Stimulated activated CD8-positive, alpha-beta memory T cell treated with anti-CD3 and anti-CD28 coated beads, Interleukin-4, amount 100 ng/mL, for 1 hour (primary cell): ENCODE results near the gene NKX2-3.

Experiments
- DNase-seq, 2 donors: peaks; one replicate each; pipeline ENCODE4 v3.0.0-alpha.2; 2020; ENCODE audit warnings: low read depth in 2 of 2, low spot score in 1 of 2

Gene NKX2-3

DNA sequence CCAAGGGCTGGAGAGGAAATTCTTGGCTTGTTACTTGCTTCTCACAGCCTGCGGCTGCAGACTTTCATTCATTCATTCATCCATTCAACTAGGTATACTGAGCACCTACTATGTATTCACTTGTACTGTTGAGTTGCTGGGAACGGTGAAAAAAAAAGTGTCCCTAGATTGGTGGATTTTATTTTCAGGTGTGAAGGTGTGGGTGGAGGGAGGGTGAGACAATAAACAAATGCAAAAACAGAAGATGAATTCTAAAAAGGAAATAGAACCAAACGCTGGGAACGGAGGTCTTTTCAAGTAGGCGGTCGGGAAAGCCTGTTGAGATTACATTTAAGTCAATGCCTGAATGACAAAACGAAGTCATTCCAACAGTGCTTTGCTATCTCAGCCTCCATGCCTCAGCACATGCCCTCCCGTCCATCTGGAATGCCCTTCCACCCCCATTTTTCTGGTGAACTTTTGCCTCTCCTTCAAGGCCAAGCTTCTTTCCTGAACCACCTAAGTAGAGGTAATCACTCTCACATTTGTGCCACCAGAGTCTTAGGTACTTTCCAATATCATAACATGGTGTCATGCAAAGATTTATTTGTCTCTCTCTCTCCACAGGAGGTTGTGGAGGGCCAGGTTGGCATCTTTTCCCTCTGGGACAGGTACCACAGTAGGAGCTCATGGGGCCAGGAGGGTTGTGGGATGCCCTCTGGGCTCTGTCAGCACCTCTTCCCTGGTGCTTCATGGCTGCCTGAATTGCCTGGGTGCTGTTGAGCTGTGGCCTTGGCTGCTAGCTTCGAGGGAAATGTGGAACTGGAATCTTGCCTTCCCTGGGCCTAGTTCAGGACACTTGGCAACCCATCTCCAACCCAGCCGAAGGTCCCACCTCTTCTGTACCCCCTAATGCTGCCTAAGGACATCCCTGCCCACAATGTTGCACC, 5.5 kb downstream of the NKX2-3 start:
- no peak for DNase-seq

DNA sequence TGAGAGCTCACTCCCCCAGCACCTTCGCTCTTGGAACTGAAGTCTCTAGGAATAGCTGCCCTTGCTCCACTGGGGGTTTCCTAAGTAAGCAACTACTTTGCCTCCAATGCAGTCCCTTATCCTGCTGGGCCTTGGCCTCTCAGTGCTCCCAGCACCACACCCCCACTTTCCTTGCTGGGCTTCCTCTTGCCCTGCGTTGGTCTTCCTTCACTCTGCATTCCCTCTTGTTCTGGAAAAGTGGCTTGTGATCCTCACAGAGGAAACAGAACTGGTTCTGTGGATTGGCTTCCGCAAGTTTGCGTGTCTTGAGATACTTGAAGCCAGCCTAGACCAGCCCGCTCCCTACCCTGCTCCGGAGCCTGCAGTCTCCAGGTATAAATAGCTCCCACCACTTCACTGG, 6.4 kb downstream of the NKX2-3 start:
- no peak for DNase-seq

DNA sequence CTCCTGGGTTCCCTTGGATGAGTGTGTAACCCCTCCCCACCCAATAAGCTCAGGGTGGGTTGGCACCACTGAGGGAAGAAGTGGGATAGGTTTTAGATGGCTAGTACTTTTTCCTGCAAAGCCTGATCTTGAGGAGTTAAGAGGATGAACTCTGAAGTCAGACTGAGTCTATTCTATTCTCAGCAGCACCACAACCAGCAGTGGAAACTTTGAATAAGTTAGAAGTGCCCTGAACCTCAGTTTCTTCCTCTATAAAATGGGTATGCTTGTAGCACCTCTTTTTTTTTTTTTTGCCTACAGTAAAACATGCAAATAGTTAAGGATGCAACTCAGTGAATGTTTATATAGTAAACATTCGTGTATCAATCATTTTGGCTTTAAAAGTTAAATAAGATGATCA, 7.1 kb downstream of the NKX2-3 start:
- DNase-seq = no peak

DNA sequence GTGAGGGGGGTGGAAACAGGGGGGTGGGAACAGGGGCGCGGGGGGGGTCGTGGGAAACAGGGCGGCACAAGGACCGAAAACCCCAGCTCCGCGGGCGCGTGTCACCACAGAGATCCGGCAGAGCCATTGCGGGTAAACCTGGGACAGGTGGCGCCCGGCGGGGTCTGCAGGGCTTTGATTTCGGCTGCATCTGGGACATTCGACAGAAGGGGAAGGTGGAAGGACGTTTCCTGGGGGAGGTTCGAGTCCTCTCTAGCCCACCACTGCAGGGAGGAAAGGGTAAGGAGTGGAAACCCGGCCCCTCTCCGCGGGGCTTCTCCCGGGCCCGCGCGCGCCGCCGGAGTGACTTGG, 7.5 kb downstream of the NKX2-3 start:
- DNase-seq = no peak

DNA sequence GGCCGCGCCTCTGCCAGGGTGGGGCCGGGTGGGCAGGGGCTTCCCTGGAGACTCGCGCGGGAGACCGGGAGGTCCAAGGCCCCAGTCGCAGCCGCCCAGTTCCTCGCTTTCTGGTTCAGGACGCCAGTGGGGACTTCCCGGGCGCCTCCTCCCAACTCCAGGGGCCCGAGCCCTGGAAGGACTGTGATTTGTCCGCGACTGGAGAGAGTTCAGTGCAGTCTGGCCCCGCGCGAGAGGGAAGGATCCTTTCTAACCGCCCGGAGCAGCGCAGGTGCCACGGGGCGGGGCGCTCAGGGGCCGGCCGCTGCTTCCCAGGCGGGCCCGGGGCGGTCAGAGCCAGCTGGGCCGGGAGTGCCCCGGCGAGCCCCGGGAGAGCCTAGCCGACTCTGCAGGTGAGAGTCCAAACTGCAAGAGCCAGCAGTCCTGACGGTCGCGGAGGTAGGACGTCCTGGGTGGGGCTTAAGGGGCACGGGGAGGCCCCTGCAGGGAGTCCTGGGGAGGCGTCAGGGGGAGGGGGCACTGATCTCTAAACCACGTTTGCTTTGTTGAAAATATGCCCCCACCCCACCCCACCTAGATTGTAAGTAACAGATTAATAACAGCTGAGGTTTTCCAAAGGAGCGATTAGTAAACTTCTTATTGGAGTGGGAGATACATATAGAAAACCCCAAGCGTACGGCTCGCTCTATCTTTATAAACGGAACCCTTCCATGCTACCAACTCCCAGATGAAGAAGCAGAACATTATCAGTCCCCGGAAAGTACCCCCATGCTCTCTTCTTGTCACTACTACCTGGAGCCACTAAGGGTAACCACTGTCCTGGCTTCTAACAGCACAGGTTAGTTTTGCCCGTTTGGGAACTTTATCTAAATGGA, 8.2 kb downstream of the NKX2-3 start:
- no peak for DNase-seq

DNA sequence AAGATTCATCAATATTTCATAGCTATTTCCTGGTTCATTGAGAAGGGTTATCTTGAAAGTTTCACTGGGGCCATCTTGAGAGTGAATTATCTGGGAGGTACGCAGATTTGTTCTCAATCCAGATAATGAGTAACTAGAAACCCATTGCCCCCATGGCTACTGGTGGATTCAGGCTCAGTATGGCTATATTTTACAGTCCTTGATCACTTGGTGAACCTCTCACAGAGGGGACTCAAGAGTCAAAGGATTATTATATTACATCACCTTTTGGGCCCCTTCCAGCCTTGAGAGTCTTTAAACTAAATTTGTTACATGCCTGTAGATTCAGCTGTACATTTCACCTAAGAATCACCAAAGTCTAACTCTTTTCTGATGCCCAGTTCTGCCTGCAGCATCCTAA, 11.6 kb downstream of the NKX2-3 start:
- DNase-seq = no peak

DNA sequence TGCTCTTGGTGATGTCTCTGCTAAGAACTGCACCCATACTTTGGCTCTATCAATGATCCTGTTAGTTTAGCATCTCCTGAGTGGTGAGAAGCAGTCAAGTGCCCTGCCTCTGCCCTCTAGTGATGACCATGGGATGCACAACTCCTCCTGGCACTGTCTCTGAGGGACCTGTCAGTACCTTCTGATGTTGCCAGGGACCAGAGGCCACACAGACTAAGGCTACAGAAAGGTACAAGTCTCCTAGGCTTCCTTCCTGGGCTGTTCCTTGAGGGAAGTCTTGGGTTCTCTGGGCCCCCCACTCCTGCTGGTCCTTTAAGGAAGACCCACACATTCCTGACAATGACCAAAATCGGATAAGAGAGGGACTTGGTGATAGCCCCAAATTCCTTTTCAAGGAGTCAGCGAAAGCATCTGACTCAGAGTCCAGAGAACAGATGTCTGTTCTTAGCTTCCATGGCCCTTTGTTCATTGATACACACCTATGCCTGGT, 15.3 kb downstream of the NKX2-3 start:
- DNase-seq = no peak

DNA sequence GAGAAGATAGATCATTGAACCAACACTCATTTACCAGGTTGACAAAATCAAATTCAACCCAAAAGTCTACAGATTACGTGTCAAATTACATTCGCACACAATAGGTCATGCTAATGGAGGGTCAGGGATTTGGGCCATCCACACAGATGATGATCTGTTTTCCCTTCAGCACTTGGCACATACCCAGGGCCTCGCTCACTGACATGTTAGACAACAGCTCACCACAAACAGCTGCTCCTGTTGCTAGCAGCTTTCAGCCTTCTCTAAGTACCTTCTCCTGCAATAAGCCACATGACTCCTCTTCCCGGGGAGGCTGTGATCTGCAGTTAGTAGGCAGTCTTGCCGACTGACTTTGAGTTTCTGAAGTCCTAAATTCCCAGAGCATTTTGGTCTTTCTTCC, 18.4 kb downstream of the NKX2-3 start:
- no peak for DNase-seq

DNA sequence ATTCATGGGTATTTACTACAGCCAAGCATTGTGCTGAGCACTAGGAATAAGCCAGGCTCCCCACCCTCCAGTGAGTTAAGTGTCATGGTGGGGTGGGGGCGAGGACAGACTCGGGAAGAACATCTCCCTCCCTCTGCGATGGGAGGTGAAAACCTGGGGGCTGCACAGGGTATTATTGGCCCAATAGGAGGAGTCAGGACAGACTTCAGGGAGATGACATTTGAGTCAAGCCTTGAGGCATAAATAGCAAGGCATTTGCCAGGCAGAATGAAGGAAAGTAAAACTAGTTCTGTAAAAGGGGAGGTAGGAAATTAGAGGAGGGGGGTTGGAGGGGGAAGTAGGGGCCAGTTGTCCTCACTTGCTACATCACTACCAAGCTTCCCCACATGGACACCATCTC, 18.9 kb downstream of the NKX2-3 start:
- no peak for DNase-seq

DNA sequence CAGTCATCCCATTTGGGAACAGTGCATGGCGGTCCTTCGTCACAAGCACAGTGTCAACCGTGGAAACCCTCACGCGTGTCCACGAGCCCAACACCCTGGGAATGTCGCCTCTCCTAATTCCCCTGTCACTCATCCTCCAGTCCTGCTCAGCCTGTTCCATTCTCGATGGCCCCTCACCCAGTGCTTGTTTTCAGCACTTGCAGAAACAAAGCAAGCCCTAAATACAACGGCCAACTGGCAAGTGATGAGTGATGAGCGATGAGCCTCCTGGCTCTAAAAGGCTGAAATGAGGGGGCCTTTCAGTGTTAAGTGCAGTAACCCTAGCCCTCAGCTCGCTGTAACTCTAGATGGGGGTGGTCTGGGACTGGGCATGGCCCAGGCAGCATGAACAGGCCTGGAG, 22.6 kb downstream of the NKX2-3 start:
- DNase-seq = no peak

DNA sequence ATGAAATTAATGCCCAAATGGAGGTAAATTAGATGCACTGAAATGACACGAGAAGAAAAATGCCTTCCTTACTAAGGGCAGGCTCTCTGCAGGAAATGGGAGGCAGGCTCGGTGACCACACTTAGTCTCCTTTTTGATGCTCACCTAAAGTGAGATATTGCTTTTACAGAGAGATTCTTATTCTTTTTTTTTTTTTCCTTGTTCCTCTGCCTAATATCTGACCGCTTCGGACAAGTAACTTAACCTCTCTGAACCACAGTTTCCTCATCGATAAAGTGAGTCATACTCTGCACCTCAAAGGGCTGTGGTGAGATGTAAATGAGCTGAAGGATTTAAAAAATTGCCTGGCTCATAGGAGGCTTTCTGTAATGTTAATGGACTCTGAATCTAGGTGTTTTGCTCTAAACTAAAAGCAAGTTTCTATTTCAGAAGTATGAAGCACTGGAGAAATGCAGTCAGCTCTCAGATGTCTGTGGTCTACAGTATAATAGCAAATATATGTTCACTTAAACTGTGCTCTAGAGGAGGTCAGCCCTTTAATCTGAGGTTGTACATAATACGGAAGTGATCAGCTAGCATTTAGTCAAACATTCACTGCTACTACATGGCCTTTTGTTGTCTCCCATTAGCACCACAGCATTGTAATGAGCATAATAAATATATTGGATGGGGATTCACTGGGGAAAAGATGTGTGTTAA, 23.2 kb downstream of the NKX2-3 start:
- no peak for DNase-seq

DNA sequence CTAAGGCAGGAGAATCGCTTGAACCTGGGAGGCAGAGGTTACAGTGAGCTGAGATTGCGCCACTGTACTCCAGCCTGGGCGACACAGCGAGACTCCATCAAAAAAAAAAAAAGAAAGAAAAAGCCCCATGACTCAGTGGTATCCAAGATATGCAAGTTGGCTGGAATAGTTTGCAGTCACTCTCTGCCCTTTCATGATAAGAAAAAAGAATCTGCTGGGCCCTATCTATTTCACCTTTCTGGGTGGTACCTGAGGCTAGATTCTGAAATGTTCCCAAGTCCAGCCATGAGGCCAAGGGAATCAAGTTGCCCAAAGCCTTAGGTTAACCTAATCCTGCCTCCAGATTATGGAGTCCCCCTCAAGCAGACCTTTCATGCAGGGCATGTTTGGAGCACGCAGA, 24.3 kb downstream of the NKX2-3 start:
- DNase-seq = no peak

DNA sequence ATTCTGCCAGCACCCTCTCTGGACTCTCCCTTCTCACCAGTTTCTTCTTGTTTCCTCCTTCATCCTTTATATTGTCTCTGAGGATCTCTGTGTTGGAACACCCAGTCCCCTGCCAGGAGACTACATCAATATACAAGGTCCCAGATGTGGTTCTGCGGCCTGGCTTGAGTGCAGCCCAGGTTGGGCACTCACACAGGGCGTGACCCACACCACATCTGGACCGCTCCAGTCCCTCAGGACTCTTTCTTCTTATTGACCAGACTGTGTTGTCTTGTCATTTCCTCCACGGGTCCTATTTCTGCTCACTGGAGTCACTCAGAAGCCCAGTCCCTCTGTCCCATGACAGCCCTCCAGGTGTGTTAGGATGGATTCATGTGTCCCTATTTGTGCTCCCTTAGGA, 26.0 kb downstream of the NKX2-3 start:
- DNase-seq = no peak

DNA sequence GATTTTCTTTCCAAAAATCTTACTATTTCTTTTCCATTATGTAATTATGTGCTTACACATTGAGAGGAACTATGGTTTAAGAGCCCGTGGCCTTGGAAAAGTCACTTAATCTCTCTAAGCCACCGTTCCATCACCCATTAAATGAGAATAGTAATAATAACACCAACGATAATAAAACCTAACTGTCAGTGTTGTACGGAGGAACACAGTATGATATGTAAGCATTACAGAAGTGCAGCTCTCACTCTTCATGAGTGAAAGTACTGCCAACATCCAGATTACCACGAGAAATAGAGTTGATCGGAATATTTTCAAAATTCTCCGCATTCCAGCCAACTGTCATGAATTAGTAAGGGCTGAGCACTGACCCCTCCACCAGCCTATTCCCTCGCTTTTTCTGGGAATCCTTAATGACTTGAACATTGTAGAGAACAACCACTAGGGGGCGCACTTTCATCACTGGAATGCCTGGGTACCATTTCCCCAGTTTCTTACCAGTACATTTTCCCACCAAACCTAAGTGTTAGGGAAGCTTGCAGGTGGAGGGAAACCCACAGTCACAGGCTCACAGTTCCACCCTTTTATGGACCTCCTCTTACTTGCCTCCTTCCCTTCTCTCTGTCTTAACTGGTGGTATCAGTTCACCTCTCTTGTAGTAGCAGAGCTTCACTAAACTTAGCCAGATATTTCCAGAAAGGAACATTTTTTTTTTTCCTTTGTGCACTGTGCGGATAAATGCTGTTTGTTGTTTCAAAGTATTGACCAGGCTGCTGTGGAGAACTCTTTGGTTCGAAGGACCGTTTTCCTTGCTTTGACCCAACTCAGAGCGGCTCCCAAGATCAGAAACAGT, 27.8 kb downstream of the NKX2-3 start:
- DNase-seq = peak; percentile 11 to 17

DNA sequence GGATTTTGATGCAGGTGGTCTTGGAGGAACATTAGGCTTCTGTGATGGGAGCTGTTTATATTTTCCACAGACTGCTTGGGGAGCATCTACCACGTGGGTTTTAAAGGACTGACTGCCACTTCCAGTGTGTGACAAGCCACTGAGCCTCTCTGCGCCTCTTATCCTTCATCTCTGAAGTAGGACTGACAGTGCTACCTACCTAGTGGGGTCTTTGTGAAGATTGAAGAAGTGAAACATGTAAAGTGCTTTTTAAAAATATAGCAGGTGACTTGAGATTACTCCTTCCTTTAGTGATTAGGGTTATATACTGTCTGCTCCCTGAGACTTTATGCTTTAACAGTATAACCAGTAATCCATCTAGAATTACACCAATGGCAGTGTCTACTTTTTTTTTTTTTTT, 29.9 kb downstream of the NKX2-3 start:
- no peak for DNase-seq

DNA sequence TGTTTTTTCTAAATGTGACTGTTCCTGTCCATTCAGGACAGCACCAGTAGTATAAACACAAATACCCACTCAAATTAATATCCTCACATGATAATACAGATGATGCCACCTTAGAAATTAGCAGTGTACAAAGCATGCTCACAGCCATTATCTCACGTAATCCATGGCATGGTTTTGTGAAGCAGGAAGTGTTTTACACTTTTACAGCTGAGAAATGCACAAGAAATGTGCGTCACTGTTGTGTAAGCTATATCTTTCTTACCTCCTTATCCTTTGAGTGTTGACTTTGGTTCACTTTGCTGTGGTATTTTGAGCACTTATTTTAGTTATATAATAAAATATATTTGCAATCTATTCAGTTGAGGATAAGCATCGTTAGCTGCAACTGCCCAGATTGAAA, 31.6 kb downstream of the NKX2-3 start:
- no peak for DNase-seq

DNA sequence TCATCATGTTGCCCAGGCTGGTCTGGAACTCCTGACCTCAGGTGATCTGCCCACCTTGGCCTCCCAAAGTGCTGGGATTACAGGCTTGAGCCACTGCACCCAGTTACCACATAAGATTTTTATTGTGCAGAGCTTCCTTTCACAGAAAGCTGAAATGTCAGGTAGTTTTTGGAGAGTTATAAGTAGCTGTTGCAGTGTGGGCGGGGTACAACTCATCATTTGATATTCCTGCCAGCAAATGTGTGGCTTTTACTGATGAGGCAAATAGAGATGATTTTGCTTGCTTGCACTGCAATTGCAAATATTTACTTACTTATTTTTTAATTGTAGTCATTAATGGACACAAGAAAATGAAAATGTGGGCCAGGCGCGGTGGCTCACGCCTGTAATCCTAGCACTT, 32.4 kb downstream of the NKX2-3 start:
- DNase-seq = no peak

DNA sequence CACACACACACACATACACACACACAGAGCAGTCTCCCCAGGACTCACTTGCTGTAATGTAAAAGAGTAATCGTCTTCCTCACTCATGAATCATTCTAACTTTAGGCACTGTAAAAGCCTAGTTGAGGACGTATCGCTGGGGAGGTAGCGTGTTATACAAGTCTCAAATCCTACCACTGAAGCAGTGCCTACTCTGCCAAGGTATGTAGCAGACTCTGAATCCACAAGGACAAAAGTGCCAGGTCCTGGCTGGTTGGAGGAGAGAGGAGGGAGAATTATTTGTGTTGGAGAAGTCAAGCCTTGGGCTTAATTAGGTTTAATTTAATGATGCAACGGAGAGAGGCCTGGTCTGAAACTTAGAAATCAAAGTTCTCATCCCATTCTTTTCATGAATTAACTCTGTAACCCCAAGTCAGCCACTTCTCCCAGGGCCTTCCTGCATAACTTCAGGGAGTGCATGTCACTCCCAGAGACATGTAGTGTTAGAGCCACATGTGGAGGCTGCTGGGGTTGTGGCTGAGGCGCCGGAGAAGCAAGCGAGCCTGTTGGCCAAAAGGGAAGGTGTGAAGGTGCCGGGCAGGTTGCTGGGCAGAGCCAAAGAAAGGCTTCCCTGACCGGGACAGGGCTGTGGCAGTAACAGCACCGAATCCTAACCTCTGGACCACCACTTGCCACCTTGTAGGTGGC, 36.7 kb downstream of the NKX2-3 start:
- no peak for DNase-seq

DNA sequence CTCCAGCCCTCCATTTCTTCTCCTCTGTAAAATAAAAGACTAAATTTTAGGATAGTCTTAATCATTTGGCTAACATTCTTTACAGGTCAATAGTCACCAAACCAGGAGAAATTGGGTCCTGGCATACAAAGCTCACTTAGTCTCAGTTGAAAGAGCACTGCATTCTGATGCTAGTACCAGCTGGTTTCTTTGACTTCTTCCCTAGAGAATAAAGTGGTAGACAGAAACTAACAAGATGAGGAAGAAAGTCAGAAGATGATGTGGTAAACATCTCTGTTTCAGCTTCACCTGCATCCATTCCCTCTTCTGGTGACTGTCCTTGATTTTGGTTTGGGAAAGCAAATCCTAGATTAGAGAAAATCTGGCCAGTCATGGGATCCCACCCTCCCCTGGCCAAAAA, 37.2 kb downstream of the NKX2-3 start:
- no peak for DNase-seq

DNA sequence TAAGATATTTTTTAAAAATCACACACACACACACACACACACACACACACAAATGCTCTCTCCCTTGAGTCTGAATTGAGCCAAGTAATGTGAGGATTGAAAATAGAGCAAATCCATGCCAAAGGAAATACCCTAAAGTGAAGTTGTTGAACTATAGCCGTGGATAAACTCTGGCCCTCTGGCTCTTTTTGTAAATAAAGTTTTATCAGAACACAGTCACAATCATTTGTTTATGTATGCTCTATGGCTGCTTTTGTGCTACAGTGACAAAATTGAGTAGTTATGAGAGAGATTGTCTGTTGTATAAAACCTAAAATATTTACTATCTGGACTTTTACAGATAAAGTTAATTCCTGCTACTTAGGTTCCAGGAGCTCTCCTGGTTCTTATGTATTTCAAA, 39.1 kb downstream of the NKX2-3 start:
- no peak for DNase-seq
